Brain microvascular endothelial cell (primary cell): ENCODE results near the gene ADGRA1.
"Not testable (repeated sequence)": the region's sequence is repeated elsewhere in the genome, so short reads cannot be mapped to it uniquely, and the experiment has no call there.

ENCODE experiments used
- DNase-seq: peaks from one replicate; pipeline ENCODE4 v3.0.0-alpha.2; 2020
- H3K27ac ChIP-seq: fragments of 250-450 bp; sonication (Bioruptor Pico); 2 replicates; pipeline ENCODE4 v1.5.1; 2020; ENCODE audit warnings: mild to moderate bottlenecking, moderate library complexity
- H3K27me3 ChIP-seq: fragments of 250-450 bp; sonication (Bioruptor Pico); replicated peaks from 2 replicates; pipeline ENCODE4 v1.5.1; 2020; ENCODE audit warnings: mild to moderate bottlenecking
- H3K36me3 ChIP-seq: fragments of 250-450 bp; sonication (Bioruptor Pico); replicated peaks from 2 replicates; pipeline ENCODE4 v1.5.1; 2020; ENCODE audit warnings: mild to moderate bottlenecking
- H3K4me3 ChIP-seq: 2 replicates; pipeline ENCODE4 v1.5.1; 2011; ENCODE audit warnings: low read depth, mild to moderate bottlenecking, control low read depth, low read length, moderate library complexity
- CTCF ChIP-seq: IDR thresholded peaks from 2 replicates; pipeline ENCODE4 v1.5.1; 2011; ENCODE audit warnings: low read depth, mild to moderate bottlenecking, moderate library complexity, low read length, control low read depth, inconsistent platforms; ENCODE audit errors: missing control alignments
- in situ Hi-C: cut with HindIII; loops from 2 replicates; pipeline ENCODE4 v1.10.0; 2017; ENCODE audit warnings: low sequenced_read_pairs, low pct_ligation_motif_present

ADGRA1 gene

GRCh38 chr10:133169173-133169947 lies 81.6 kb downstream of the ADGRA1 start:
- Histone ChIP-seq H3K4me3 (no peak overlapping the region), H3K36me3 (no peaks in the 10 kb centered on the region), H3K27ac (no peak overlapping the region), H3K27me3 (no peaks in the 10 kb centered on the region)
- TF ChIP-seq CTCF = no peak
- no peak for DNase-seq
- in situ Hi-C loops = no loop called here

GRCh38 chr10:133170092-133170491 lies 82.4 kb downstream of the ADGRA1 start:
- H3K4me3 ChIP-seq = no peak overlapping the region
- H3K27ac ChIP-seq = no peak overlapping the region
- TF ChIP-seq CTCF = no peak
- H3K36me3 ChIP-seq = no peaks in the 10 kb centered on the region
- no peaks in the 10 kb centered on the region for H3K27me3 ChIP-seq
- DNase-seq = no peak
- in situ Hi-C loops = no loop called here

GRCh38 chr10:133173860-133174640 lies 86.3 kb downstream of the ADGRA1 start:
- in situ Hi-C loops = no loop called here
- H3K4me3 ChIP-seq = no peak overlapping the region
- no peaks in the 10 kb centered on the region for H3K36me3 ChIP-seq
- H3K27me3 ChIP-seq = no peaks in the 10 kb centered on the region
- no peak for TF ChIP-seq CTCF
- H3K27ac ChIP-seq = no peak overlapping the region
- no peak for DNase-seq

GRCh38 chr10:133174689-133175263 lies 87.1 kb downstream of the ADGRA1 start:
- in situ Hi-C loops = no loop called here
- H3K36me3 ChIP-seq = no peaks in the 10 kb centered on the region
- TF ChIP-seq CTCF = no peak
- no peak for DNase-seq
- H3K27me3 ChIP-seq = no peaks in the 10 kb centered on the region
- H3K27ac ChIP-seq = no peak overlapping the region
- H3K4me3 ChIP-seq = no peak overlapping the region

- H3K27me3 ChIP-seq, H3K4me3 ChIP-seq, in situ Hi-C loops, H3K27ac ChIP-seq, H3K36me3 ChIP-seq, DNase-seq: not testable (repeated sequence)
Measured at GRCh38 chr10:133175624-133176023, 87.9 kb downstream of the ADGRA1 start.

- H3K36me3 ChIP-seq = no peaks in the 10 kb centered on the region
- no peak for DNase-seq
- no peak for TF ChIP-seq CTCF
- no peaks in the 10 kb centered on the region for H3K27me3 ChIP-seq
- no peak overlapping the region for H3K27ac ChIP-seq
- in situ Hi-C loops = no loop called here
- no peak overlapping the region for H3K4me3 ChIP-seq
Measured at GRCh38 chr10:133176546-133176945, 88.8 kb downstream of the ADGRA1 start.
